ENCODE data around the gene B3GNT2.
"Not testable (repeated sequence)": the region's sequence is repeated elsewhere in the genome, so short reads cannot be mapped to it uniquely, and the experiment has no call there.

B3GNT2 gene

DNA sequence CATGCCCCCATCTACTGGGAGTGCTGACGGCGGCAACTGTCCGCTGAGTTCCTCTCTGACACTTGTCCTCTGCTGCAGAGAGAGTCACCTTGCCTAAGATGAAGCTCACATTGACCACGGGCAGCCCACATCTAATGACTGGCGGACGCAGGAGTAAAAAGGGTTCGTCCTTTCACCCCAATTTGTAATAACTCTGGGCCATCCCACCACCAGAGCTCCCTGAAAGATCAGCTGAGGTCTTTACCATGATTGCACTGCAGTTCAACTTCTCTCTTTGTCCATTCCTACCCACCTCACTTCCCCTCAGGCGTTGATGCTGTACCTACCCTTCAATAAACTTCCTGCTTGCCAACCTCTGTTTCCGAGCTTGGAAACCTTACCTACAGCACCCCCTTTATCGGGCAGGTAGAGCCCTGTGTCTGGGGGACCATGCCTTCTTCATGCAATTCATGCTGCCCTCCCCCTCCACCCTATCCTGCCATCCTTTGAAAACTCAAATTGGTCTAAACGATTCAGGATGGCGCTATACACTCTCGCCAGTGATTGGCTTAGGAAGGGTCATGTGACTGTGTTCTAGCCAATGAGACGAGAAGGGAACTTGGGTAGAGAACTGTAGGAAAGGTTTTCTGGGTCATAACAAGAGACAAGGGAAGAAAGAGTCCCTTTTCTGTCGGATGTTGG is 10.3 kb upstream of the B3GNT2 start:
- DNase-seq (ENCODE audit: low spot score) = no peak

- no peak for DNase-seq (ENCODE audit: low spot score)
These were observed 9.6 kb upstream of the B3GNT2 start for GRCh38 chr2:62186156-62186905.

GRCh38 chr2:62187246-62187645 is 8.7 kb upstream of the B3GNT2 start:
- no peak for DNase-seq (ENCODE audit: low spot score)

- no peak for DNase-seq (ENCODE audit: low spot score)
These were observed 7.5 kb upstream of the B3GNT2 start for GRCh38 chr2:62188416-62188815.

DNA sequence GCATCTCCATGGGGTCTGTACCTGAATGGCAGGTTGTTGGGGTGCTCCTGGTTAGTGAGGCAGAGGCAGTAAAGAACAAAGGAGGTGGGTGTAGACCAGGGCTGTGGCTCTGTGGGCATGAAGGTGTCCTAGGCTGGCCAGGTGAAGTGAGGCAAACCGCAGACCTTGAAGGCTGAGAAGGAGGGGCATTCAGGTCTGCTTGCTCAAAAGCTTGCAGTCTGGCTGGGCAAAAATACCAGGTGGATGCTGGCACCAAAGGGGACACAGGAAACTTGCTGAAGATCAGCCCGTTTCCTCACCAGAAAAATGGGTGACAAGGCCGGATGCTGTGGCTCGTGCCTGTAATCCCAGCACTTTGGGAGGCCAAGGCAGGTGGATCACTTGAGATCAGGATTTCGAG is 6.7 kb upstream of the B3GNT2 start:
- no peak for DNase-seq (ENCODE audit: low spot score)

- no peak for DNase-seq (ENCODE audit: low spot score)
These were observed 3.1 kb upstream of the B3GNT2 start for GRCh38 chr2:62192811-62193210.

- DNase-seq (ENCODE audit: low spot score) = no peak
These were observed 1.1 kb upstream of the B3GNT2 start for GRCh38 chr2:62194558-62195420.

DNA sequence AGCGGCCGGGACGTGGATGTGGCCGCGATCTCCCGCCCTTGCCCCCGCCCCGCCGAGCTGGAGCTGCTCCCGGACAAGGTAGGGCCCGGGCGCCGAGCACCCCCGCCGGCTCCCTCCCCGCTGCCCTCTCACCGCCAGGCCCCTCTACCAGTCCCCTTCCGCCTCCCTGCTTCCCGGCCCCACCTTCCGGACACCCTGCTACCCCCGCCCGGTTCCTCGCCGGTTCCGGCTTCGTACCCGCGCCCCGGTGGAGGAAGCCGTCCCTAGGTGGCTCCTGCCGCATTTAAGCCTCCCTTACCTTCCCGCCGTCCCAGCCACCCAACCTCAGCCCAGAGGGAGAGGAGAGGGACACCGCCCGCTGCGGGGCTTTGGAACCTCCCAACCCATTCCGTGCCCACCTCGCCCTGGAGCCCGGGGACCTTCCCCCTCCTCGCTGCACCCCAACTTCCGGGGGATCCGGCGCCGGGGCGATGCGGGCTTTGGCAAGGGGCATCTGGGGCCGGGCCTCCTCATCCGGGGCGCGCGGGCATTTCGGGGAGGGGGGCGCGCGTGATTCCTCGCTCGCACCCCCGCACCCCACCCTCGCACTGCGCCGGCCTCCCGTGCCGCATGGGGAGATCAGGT is 475 bp downstream of the B3GNT2 start:
- DNase-seq (ENCODE audit: low spot score) = no peak

DNA sequence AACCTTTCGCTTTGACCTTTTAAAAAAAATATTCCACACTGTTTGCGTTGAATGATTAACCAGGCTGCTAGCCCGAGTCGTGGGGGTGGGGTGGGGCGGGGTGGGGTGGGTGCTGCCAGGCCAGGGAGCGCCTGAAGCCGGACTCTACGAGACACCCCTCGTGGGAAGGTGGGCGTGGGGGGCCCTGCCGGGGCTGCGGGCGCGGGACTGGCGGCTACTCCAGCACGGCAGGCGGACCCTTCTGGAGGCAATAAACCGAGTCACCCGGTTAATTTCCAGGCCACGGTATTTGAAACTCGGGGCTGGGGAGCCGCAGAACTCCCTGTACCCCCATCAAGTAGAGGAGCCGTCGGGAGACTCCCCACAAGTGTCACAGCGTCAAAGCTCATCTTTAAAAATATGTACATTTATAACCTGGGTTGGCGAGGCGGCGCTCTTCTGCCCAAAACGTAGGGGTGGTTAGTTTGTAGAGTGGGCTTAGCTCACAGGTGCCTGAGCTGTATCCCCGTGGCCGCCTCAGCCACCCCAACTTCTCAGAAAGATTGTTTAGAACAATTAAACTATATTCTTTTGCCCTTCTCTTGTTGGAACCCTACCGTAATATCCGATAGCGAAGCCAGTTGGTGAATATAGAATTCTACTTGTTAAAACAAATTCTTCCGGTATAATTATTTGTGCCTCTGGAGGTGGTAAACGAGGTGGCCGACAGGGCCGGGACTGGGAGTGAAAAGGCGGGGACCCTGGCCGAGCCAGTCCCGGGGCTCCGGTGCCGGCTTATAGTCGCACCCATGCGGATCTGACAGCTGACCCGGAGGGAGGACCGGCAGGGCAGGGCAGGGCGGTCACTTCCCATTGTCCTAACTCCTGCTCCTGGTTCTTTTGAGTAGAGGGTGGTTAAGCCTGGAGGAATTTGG is 1.4 kb downstream of the B3GNT2 start:
- peak; percentile 45 for DNase-seq (ENCODE audit: low spot score)

DNA sequence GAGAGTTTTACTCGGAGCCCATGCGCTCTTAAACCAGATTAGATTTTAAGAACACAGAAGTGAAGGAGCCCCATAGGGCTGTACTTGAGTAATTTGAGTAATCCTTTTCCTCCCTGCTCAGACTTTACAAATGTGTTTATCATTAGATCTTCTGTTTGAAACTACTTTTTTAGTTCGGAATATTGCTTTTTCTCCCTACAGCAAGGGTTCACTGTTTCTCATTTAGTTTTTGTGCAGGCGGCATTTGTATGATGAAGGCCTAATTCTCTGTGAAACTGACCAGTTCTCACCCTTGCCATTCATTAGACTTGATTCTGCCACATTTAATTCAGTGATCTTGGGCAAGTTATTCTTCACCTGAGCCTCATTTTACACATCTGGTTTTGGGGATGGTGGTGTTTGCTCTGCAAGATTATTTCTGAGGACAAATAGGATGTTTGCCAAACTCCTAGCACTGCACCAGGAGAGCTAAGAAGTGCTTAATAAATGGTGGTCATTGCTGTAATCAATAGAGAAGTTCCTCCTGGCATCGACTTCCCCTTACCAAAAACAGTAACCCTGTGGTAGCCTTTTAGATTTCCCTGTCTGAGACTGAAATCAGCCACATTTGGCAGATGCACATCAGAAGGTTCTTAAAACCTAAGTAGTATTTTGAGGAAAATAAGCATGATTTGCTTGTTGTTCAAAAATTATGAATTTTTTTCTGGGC is 2.2 kb downstream of the B3GNT2 start:
- DNase-seq (ENCODE audit: low spot score) = no peak

GRCh38 chr2:62198854-62199253 is 2.9 kb downstream of the B3GNT2 start:
- DNase-seq (ENCODE audit: low spot score) = not testable (repeated sequence)

DNA sequence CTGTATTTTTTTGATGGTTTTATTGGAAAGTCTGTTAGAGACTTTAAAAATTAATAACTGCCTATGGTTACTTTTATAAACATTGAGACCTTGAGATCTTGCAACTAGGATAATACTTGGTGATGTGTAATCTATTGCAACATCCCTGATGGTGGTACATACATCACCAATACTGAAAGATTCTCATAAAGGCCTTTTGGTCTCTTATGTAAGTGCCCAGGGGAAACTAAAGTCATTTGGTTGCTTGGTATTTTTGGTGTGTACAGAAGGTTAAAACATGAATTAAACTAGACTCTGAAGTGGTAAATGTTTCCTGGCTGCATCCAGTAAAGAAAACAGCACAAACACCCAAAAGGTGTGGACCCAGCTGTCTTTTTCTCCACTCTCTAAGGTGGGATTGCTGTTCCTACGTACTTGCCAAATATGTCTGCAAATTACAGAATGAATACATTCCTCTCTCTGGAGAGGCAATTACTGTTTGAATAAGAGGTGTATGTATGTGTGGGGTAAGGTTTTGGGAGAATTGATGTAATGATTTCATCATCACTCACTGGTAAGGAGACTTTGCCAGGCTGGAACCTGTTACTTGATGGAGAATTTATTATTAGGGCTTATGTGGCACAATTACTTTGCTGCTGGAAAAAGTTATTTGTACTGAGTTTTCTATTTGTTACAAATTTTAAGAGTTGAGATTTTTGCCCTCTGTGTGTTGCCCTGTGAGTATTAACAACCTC is 3.6 kb downstream of the B3GNT2 start:
- no peak for DNase-seq (ENCODE audit: low spot score)

DNA sequence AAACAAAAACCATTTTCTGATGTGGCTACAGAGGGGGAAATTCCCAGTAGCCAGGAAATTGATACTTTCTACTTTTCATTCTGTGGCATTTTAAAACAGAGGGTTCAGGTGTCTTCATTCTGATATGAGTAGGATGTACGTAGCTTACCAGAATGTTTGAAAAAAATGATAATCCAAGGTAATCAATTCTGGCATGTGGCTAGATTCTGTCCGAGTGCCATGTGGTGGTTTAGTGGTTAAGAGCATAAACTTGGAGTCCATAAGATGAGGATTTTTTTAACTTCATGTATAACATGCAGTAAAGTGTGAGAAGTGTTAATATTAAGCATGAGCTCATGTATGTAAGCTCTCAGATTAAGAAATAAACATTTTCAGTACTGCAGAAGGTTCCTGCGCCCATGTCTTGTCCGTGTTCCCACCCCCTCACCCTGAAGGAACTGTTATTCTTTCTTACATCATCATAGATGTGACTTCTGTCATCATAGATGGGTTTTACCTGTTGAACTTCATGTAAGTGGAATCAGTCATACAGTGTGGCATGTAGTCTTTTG is 4.5 kb downstream of the B3GNT2 start:
- no peak for DNase-seq (ENCODE audit: low spot score)

- DNase-seq (ENCODE audit: low spot score) = no peak
These were observed 5.0 kb downstream of the B3GNT2 start for GRCh38 chr2:62200868-62201267.

- peak; percentile 41 for DNase-seq (ENCODE audit: low spot score)
These were observed 5.4 kb downstream of the B3GNT2 start for GRCh38 chr2:62201307-62201706.

DNA sequence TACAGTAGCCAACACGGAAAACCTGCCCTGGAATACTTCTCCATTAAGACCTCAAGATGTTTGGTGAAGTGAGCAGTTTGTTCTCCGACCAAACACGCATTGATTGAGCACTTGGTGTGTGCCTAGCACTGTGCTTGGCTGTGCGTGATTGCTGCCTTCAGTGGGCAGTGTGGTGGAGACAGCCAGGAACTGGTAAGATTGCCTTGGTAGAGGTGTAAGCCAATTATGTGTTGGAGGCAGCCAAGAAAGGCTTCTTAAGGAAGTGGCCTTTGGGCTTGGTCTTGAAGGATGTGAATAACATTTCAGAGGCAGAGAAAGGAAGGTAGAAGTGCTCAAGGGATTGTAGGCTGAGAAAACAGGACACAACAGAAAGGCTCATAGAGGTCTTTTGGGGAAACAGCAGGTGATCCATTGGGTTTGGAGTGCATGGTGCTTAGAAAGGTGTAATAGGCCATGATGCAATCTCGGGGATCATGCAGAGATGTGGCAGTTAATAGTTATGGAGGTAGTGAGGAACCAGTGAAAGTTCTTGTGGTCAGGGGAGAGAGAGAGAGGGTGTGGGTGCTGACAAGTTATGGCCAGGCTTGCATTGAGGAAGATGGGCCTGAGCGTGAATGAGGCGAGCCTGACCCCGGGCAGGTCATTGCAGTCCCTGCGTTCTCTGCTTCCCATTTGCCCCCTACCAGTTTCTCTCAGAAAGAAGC is 6.3 kb downstream of the B3GNT2 start:
- no peak for DNase-seq (ENCODE audit: low spot score)

- no peak for DNase-seq (ENCODE audit: low spot score)
These were observed 6.8 kb downstream of the B3GNT2 start for GRCh38 chr2:62202729-62203128.

- no peak for DNase-seq (ENCODE audit: low spot score)
These were observed 7.5 kb downstream of the B3GNT2 start for GRCh38 chr2:62203459-62203858.

DNA sequence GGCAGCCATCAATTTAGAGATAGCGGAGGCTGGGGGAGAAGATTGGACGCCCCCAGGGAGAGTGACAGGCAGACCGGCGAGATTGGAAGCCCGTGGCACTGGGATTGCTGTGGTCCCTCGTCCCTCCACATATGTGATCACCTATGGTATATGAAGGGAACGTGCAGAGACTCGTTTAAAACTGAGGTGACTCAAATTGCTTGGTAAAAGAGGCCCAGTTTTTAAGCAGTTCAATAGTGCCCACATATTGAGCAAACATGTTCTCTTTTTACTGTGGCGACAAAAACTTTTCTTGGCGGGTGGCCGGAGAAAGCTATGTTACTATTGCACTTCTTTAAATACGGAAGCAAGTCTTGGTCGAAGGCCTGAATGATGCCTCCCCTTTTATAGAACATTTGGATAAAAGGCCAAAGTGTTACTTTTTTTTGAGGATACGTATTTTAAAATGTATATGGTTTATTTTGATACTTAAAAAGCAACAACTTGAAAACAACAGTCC is 9.1 kb downstream of the B3GNT2 start:
- no peak for DNase-seq (ENCODE audit: low spot score)
